Adrenal gland (tissue), 5 donors: ENCODE data around the gene PSMA8.

Source experiments
- POLR2A ChIP-seq, 2 donors: fragments of 450-650 bp; IDR thresholded peaks; one replicate each; pipeline ENCODE4 v1.6.1; 2017; ENCODE audit warnings: antibody characterized with exemption in 2 of 2, mild to moderate bottlenecking in 2 of 2, moderate library complexity in 1 of 2
- TF ChIP-seq, protein P1 (sequence below), 6 experiments: fragments of 450-650 bp in 4 of 6; fragments of 200-600 bp in 2 of 6; sonication (generic) in 1 of 6; IDR thresholded peaks; 1 replicate in 5 of 6; 2 replicates in 1 of 6; pipeline versions ENCODE4 v1.5.1 to v1.8.0; 2016 to 2021; ENCODE audit warnings: antibody characterized with exemption in 6 of 6, mild to moderate bottlenecking in 2 of 6, moderate library complexity in 1 of 6
- donor health status: DM: no; HTN: no; CAD: no.

DNA sequence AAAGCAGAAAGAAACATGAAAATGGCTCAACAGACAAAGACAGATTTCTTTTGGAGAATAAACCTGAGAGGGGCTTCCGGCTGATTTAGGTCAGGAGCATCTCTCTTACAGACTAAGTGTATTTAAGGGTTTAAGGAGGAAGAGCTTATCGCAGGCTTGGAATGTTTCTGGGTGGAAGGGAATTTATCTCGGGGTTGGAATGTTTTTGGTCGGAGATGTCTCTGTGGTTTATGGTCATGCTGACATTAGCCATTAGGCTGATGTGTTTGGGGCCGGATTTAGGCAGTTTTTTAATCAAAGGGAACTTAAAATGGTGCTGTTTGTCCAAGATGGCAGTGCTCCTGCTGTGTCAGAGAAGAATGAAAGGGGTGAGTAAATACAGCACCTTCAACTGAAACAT lies 14.4 kb upstream of the PSMA8 start:
- TF ChIP-seq, protein P1, sequence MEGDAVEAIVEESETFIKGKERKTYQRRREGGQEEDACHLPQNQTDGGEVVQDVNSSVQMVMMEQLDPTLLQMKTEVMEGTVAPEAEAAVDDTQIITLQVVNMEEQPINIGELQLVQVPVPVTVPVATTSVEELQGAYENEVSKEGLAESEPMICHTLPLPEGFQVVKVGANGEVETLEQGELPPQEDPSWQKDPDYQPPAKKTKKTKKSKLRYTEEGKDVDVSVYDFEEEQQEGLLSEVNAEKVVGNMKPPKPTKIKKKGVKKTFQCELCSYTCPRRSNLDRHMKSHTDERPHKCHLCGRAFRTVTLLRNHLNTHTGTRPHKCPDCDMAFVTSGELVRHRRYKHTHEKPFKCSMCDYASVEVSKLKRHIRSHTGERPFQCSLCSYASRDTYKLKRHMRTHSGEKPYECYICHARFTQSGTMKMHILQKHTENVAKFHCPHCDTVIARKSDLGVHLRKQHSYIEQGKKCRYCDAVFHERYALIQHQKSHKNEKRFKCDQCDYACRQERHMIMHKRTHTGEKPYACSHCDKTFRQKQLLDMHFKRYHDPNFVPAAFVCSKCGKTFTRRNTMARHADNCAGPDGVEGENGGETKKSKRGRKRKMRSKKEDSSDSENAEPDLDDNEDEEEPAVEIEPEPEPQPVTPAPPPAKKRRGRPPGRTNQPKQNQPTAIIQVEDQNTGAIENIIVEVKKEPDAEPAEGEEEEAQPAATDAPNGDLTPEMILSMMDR (IDR thresholded peaks at IDR 0.05) = no peak
- TF ChIP-seq POLR2A (IDR thresholded peaks at IDR 0.05) = no peak
